Myocyte (in vitro differentiated cells): ENCODE results near the gene PTPRD. TPM values are rescaled to one million over a fixed set of nuclear protein-coding genes. Genes with fewer than 3 reads are reported as not detected.

Experiments used
- DNase-seq: peaks from one replicate; pipeline ENCODE4 v3.0.0-alpha.2; 2012; ENCODE audit warnings: low read depth
- total RNA-seq: library from RNA; depleted of rRNA; stranded (reverse); fragments of >200 nt; gene quantifications from 2 replicates; pipeline ENCODE4 v1.2.3, GENCODE V29; 2014

The PTPRD gene
- total RNA-seq, 1 donor from 2014 or later: not detected

DNA sequence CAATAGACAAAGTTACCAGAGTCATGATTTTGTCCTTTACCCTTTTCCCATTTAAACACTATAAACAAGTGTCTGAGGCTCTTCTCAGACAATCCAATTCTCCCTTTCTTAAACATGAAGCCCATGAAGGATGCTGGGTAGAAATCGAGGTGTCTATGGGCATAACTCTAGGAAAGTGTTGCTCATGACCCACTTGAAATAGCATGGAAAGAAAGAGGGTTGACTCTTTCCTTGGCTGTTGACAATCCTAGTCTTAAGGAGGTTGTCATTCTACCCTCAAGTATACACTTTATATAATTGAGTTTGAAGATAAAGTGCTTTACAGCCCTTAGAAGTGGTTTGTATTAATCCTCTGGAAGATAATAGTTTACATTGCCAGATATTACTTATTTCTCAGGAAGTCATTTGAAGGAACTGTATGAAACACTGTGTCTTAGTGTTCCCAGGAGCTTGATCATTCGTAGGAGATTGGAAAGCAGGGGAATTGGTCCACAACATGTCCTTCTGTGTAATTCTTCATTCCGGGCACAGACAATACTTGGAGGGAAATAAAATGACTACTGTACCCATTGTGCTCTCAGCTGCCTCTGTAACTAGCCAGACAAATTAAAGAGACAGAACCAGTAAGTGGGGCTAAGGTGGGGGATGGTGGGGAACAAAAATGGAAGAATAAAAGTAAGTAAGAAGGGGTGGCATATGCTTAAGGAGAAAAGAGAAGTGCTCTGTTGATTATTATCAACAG, 1734.9 kb downstream of the PTPRD start:
- DNase-seq: no peak

DNA sequence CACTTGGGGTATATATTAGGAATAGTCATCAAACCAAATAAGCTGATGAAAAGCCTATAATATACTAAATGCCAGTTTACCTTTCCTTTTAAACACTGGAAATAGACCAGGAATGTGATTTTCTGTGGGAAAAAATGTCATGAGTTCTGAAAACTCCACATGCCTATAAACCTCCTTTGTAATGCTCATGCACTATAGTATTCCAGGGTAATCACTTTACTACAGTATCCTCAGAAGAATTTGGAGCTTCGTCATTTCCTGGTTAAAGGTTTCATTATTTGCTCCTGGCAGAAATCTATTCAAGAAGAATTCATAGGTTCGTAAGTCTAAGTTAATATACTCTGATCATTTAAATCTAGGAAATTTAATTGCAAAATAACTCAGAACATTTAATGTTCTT, 1736.5 kb downstream of the PTPRD start:
- DNase-seq: no peak

DNA sequence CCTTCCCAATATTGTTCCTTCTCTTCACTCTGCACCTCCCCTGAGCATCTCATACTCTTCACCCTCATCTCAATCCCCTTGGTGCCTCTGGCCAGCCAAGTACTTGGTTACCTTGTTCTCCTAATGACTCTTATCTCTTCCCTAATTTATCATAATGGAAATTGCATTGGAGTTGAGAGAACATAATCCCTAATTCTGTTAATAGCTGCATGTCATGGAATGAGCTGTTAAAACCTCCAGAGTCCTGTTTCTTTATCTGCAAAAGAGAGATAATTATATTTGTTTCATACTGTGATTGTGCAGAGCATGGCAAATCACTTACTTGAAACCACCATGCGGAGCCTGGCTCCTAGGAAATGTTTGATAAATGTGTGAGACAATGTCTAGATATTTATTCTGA, 1738.3 kb downstream of the PTPRD start:
- no peak for DNase-seq

DNA sequence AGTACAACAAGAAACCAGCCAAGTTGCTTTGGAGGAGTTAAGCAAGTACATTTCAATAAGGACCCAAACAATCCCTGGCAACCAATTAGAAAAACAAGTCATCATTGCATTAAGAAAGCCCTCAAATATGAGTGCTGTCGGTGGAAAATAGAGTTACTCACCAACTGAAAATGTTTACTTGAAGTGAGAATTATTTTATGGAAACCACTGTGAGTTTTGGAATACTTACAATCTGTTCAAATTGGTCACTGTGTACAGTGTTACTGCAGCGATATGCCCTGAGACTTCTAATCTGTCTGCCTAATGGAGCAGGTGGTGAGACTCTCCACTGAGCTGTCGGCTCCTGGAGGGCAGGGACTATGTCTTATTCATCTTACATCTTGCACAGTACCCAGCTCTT, 1740.0 kb downstream of the PTPRD start:
- DNase-seq: no peak

DNA sequence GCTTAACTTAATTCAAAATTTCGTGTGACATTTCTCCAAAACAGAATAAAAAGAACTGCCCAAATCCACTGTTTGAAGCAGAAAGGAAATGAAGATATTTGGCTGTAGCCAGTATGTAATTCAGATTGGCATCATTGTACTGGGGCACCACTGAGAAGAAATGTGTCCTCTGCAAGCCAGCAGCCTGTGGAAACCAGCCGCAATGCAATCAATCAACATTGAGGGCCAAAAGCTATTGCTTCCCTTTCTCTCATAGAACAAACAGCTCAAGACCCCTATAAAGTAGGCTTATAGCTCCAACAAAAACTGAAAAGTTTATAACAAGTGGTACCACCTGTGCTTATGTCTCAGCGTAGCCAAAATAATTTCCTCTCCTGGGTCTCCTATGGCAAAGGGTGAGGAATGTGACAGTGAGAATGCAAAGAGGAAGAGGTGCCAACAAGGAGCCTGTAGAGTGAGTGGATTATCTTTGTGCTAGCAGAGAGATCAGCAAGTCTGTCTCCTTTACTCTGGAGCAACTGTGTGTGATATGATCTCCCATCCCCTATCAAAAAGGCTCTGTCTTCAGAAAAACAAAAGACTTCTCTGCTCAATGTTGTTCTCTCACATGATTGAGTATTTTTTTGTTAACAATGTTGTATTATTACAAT, 1740.9 kb downstream of the PTPRD start:
- DNase-seq: no peak

DNA sequence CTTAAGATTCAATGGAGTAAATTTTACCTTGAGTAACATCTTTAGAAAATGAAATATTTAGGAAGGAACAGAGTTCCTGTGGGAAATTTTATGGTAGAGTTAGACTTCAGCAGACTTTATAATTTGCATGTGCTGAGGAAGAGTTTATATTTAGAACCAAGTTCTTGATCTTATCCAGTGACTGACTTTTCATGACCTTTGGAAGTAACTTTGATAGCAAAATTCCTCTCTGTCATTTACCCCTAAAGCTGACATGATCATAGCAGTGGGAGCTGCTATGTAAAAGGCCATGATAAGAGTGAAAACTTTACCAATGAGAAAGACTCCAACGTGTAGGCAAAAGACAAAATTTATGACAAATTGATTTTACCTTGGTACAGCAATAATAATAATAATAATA, 1741.4 kb downstream of the PTPRD start:
- DNase-seq: no peak

DNA sequence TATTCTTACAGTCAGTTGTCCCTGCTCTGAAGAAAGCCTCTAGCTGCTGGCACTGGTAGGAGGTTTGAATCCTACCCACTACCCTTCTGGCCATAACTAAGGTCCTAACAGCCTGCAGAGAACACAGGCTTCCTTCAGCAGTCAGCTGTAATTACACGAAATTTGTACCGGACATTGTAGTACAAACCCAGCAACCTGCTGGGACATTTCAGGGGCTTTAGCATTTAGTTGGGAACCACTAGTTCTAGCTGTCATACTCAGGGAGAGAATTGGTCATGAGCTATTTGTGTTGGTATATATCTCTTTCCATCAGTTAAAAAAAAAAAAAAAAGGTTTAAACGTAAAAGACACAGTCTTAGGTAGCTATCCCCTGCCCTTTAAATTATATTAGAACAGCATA, 1743.0 kb downstream of the PTPRD start:
- DNase-seq: no peak

DNA sequence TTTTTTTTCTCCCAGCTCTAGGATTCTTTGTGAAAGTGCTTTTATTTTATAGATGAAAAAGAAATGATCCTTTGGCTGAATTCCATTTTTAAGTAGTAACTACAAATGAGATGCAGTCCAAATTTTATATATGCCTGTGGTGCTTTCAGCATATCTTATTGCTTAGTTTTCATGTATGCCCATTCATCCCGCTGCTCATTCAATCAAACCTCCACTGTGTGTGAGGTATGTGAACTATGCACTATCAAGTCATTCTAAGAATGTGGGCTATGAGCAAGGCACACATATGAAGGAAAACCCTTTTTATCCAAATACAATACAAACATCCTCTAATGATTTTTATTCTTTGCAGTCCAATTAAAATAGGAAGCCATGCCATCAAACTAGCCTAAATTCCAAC, 1744.2 kb downstream of the PTPRD start:
- DNase-seq: no peak

DNA sequence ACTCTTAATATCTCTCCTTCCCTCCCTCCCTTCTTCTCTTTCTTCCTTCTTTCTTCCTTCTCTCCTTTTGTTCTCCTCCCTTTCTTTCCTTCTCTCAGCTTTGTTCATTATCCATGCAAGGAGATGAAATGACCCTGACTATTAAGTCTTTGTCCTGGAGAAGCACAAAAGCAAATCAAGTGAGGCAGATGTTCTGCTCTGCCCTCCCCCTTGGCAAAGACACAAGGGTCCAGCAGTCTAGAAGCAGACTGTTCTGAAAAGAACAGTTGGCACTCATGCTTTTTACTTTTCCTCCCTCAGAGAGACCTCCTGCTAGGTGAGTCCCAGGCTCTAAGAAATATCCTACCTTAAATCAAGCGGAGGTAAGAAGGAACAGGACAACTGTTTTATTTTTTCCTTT, 1745.7 kb downstream of the PTPRD start:
- no peak for DNase-seq

DNA sequence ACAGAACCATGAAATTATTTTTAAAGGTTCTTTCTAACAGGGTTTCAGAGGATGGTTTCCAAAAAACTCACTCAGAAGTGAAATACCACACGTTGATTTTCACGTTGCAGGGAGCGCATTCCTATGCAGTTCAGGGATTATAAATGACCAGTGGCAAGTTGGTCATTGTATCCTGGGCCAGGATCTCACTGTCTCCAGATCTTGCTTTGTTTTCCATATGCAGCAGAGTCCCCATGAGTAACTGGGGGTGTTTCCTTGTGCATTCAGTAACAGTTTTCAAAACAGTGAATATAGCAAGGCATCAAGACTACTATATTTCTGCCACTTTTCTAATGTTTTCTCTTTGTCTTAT, 1748.3 kb downstream of the PTPRD start:
- DNase-seq: no peak

DNA sequence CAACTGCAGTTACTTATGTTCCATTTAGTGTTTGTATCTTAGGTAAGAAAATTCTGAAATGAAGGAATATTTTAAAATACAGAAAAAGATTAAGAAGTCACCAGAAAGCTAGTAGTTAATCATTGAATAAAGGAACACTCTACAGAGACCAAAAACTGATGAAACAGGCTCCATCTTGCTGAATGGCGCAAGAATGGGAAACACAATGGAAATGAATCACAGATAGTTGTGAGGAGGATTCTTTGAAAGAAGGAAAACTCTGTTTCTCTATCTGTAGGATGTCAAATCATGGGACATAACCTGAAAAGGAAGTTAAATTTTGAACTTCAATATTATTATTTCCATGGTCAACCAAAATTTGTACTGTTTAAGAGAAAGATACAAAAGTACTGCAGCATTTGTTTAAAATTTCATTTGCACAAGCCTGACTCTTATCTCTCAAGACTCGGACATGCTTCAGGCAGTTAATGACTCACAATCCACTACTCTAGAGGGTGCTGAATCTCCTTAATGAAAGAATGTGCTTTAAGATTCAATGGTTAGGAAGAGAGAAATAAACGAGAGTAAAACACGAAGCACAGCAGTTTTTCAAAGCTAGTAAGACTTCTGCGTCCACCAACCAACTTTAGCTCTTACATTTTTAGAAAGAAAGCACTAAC, 1748.8 kb downstream of the PTPRD start:
- no peak for DNase-seq

DNA sequence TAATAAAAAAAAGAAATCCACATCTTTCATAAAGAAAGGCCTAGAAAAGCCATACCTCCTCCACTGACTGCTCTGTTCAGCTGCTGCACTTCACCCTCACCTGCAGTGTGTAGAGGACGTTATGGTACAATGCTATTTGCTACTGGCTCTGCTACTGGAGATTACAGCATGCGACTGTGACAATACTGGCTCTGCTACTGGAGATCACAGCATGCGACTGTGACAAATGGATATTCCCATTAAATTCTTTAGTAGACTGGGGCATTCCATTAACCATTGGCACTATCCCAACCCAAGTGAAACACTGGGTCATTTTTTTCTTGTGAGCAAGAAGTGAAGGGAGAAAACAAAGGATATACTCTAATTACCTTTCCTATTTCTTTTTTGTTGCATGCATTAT, 1749.7 kb downstream of the PTPRD start:
- no peak for DNase-seq

DNA sequence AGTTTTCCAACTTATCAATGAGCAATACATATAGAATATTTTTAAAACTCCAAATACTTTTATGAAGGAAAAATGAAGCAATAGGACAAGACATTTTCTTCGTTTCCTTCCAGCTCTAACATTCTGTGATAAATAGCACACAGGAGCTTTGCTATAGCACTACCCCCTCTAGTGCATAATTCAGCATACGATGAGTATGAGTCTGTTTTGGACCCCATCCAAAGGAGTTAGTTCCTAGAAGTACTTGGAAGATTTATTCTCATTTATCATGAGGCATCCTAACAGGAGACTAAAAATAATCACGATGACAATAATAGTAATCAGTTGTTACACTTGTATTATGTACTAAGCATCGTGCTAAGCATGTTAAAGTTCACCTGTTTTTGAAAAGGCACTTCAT, 1751.9 kb downstream of the PTPRD start:
- DNase-seq: no peak

DNA sequence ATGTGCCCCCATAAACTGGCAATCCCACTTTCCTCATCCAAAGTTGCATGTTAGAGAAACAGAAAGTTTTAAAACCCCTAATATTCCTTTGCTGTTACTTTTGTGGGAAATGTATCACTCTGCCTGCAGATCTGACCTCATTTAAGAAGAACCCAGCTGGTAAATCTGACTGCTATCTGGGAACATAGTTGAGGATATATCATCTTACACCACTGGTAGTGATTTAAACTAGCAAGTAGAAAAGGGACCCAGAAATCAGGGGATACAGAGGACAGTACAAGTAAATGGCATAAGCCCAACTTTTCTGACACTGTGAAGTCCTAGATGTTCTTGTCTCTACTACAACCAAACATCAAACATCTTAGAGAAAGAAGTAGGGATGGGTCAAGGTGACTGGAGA, 1752.7 kb downstream of the PTPRD start:
- no peak for DNase-seq

DNA sequence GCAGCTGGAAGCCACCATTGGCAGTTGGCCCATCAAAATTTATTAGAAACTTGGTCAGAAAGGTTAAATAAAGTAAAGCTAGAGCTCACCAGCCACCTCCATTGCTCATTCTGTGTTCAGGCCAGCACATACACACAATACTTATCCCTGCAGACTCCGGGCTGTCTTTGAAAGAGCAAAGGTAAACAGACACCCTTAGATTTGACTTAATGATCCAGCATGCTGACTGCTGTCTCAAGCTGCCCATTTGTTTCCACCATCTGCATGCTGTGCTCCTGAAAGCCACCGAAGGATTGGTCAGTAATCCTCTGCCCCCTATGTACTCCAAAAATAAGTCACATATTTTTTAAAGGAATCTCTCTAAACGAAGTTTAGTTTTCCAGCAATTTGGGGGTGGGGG, 1753.4 kb downstream of the PTPRD start:
- DNase-seq: no peak

DNA sequence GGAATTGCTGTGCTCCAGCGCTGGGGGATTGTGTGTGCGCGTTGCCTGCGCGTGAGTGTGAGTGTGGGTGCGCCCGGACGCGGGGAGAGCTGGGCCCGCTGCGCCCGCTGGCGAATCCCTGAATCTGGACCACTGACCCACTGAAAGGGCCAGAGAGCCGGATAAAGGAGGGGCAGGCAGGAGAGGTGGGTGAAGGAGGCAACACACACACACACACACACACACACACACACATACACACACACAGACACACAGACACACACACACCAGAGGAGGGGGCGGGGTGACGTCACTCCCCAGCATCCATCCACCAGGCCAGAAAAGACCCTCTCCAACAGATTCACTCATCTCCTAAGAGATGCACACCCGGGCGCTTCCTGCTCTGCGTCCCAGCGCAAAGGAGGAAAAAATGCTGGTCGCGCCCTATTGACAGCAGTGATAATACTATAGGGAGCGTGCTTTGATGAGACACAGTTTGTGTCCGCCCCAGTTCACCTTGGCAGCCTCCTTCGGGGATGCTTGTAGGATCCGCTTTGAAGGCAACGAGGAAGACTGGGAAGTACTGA, 1754.1 kb downstream of the PTPRD start:
- no peak for DNase-seq

DNA sequence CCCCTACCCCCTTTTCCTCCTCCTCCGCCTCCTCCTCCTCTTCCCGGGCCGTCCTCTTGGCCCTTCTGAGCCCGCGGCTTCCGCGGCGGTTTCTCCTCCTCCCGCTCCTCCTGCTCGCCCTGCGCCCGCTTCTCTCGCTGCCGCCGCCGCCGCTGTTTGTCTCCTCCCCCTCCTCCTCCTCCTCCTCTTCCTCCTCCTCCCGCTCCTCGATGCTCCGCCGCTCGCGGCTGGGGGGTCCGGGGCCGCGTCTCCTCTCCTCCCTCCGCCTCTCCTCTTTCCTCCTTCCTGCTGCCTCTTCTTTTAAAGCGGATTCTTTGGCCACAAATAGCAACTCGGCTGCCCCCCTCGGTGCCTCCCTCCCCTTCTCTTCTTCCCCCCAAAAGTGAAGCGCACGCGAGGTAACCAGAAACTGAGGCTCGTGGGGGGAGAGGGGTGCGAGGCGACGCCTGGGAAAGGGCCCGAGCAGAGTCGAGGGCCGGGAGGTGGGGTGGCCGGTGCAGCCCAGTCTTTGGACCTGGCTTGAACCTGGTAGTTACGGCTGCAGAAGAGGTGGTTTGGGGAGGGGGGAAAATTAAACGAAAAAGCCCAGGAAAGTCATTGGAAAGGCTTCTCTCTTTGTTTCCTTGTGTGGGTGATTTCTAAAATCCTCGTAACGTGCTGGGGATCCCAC, 1754.7 kb downstream of the PTPRD start:
- DNase-seq: peak; percentile 1

DNA sequence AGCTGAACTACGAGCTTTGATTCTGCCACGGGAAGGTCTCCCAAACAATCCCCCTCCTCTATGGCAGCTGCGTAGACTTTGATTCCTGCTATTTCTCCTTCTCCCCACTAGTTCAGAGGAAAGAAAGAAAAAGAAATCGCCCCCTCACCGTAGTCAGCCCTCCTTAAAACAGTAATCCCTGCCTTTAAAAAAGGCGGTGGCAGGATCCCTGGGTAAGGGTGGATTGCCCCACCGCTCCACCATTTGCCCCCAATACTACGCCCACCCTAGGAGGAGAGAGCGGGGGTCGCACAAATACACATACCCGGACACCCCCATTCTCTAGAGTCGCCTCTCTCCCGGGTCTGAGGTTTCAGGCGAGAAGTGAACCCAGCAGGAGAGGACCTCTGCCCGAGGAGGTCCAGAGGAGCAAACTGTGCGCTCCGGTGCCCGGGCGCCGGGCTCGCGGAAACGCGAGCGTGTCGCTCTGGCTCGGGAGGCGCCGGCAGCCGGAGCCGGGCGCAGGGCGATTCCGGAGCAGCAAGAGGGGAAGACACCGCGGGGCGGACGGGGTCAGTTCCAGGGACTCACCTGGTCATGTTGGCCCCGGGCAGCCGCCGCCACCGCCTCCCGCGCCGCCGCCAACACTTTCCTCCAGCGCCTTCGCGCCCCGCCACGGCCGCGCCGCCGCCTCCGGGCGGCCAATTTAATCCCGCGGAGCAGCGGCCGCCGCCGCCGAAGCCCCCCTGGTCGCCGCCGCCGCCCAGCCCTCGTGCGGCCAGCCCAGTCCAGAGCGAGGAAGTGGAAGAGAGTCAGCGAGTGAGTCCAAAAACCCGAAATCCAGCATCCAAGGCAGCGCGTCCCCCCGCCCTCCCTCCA, 1755.5 kb downstream of the PTPRD start:
- DNase-seq: no peak

DNA sequence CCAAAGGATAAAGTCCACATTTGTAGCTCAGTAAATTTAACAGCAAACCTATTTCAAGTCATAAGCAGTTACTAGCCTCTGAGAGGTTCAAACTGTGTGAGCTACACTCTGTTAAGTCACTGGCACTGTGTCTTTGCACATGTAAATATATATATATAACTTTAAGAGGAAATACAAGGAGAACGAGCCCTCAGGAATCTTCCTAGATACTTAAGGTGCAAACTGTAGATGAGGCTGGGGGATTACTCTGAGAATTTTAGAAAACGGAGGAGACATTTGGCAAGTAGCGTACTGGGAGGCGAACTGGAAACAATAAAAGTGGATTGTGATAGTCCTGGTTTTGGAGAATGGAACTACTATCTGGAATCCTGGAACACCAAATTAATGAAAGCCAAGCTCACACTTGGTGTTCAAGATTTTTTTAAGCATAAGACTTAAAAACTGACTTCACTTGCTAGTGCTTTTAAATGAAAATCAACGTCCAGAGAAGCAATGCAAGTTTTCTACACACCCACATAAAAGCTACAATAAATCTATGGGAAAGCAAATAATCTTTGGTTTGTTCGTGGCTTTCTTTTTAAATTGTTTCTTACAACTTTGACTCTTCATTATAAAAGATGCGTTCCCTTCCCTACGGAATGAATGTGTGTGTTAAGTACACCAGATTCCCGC, 1756.3 kb downstream of the PTPRD start:
- DNase-seq: no peak

DNA sequence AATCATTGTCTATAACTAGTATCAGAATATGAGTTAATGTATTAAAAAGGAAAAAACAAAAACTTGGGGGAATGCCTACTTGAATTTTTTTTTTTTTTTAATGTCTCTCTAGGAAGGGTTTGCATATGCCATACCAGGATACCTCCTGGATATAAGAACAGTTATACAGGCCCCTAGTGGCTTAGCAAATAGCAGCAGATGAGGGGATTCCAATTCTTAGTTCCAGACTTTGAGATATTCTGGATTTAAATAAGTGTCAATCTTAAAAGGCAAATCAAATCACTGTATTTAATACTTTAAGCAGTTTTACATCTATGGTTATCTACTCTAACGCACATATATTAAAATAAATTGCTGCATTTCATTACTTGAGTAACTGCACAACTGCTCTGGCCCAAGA, 1757.8 kb downstream of the PTPRD start:
- DNase-seq: no peak
